Neuronal stem cell (in vitro differentiated cells): ENCODE measurements around the gene BCCIP.

Source experiments
- DNase-seq: peaks from one replicate; pipeline ENCODE4 v3.0.0-alpha.2; 2013; ENCODE audit warnings: low spot score
- H2AFZ ChIP-seq: one replicate; pipeline ENCODE4 v1.6.1; 2013; ENCODE audit warnings: mild to moderate bottlenecking, low read length, inconsistent platforms
- H2AK5ac ChIP-seq: 2 replicates; pipeline ENCODE4 v1.6.1; 2013; ENCODE audit warnings: low read depth, mild to moderate bottlenecking, inconsistent platforms, low read length, moderate library complexity, mixed read lengths
- H2BK120ac ChIP-seq: 2 replicates; pipeline ENCODE4 v1.6.1; 2013; ENCODE audit warnings: low read depth, mild to moderate bottlenecking, inconsistent platforms, low read length, moderate library complexity, mixed read lengths
- H2BK12ac ChIP-seq: one replicate; pipeline ENCODE4 v1.6.1; 2013; ENCODE audit warnings: low read length, inconsistent platforms
- H2BK15ac ChIP-seq: 2 replicates; pipeline ENCODE4 v1.6.1; 2013; ENCODE audit warnings: mild to moderate bottlenecking, low read length, inconsistent platforms, mixed read lengths
- H2BK5ac ChIP-seq: one replicate; pipeline ENCODE4 v1.6.1; 2013; ENCODE audit warnings: inconsistent platforms, mild to moderate bottlenecking, low read length, moderate library complexity
- H3K14ac ChIP-seq: one replicate; pipeline ENCODE4 v1.6.1; 2013; ENCODE audit warnings: low read length, inconsistent platforms
- H3K18ac ChIP-seq: 2 replicates; pipeline ENCODE4 v1.6.1; 2013; ENCODE audit warnings: low read length, inconsistent platforms
- H3K23ac ChIP-seq: 2 replicates; pipeline ENCODE4 v1.6.1; 2013; ENCODE audit warnings: low read depth, mild to moderate bottlenecking, mixed read lengths, low read length, inconsistent platforms; ENCODE audit not compliant: poor library complexity
- H3K27ac ChIP-seq: replicated peaks from 3 replicates; pipeline ENCODE4 v1.5.1; 2013; ENCODE audit warnings: low read length, inconsistent platforms
- H3K27me3 ChIP-seq, 3 experiments: 2 replicates each; pipeline ENCODE4 v1.6.1; 2013; ENCODE audit warnings: low read length in 3 of 3, mild to moderate bottlenecking in 2 of 3, inconsistent platforms in 1 of 3, low read depth in 1 of 3, mixed read lengths in 1 of 3, moderate library complexity in 1 of 3; ENCODE audit not compliant: control insufficient read depth in 3 of 3, insufficient read depth in 3 of 3
- H3K36me3 ChIP-seq, 2 donors: replicated peaks in 1 of 2; 2 replicates each; pipeline ENCODE4 v1.6.1; 2013; ENCODE audit warnings: low read length in 2 of 2; ENCODE audit not compliant: control insufficient read depth in 2 of 2, insufficient read depth in 2 of 2
- H3K4ac ChIP-seq: 2 replicates; pipeline ENCODE4 v1.6.1; 2013; ENCODE audit warnings: inconsistent platforms, mild to moderate bottlenecking, low read length, moderate library complexity
- H3K4me1 ChIP-seq, 2 donors: 1 replicate in 1 of 2; 2 replicates in 1 of 2; pipeline ENCODE4 v1.6.1; 2013; ENCODE audit warnings: low read length in 2 of 2, low read depth in 1 of 2; ENCODE audit not compliant: control insufficient read depth in 2 of 2, insufficient read depth in 1 of 2
- H3K4me2 ChIP-seq: one replicate; pipeline ENCODE4 v1.6.1; 2013; ENCODE audit warnings: mild to moderate bottlenecking, low read length, inconsistent platforms; ENCODE audit not compliant: insufficient read depth, poor library complexity, severe bottlenecking
- H3K4me3 ChIP-seq, 2 donors: 2 replicates each; pipeline ENCODE4 v1.5.1; 2013; ENCODE audit warnings: low read length in 2 of 2, mild to moderate bottlenecking in 2 of 2, inconsistent platforms in 1 of 2, moderate library complexity in 1 of 2
- H3K79me1 ChIP-seq: one replicate; pipeline ENCODE4 v1.6.1; 2013; ENCODE audit warnings: low read depth, mild to moderate bottlenecking, inconsistent platforms, low read length, moderate library complexity
- H3K9ac ChIP-seq: one replicate; pipeline ENCODE4 v1.6.1; 2013; ENCODE audit warnings: mild to moderate bottlenecking, low read depth, low read length, inconsistent platforms; ENCODE audit not compliant: poor library complexity
- H3K9me3 ChIP-seq, 2 donors: replicated peaks in 1 of 2; 2 replicates each; pipeline versions ENCODE3 to v1.6.1; 2013; ENCODE audit warnings: low read length in 2 of 2, mild to moderate bottlenecking in 2 of 2, inconsistent platforms in 1 of 2, low read depth in 1 of 2, mixed read lengths in 1 of 2, moderate library complexity in 1 of 2; ENCODE audit not compliant: control insufficient read depth in 2 of 2, insufficient read depth in 1 of 2
- H4K8ac ChIP-seq: one replicate; pipeline ENCODE4 v1.6.1; 2013; ENCODE audit warnings: low read depth, mild to moderate bottlenecking, inconsistent platforms, low read length, moderate library complexity
- H4K91ac ChIP-seq: one replicate; pipeline ENCODE4 v1.6.1; 2013; ENCODE audit warnings: low read length, low read depth, mild to moderate bottlenecking, inconsistent platforms; ENCODE audit not compliant: poor library complexity
- WGBS, 2 donors: extraction: QIAGEN DNeasy Blood & Tissue Kit; methylation state at CpG; one replicate each; pipeline ENCODE4 v1.1.7; 2013; ENCODE audit warnings: missing lambda C conversion rate in 2 of 2, mixed read lengths in 1 of 2; ENCODE audit not compliant: insufficient read length in 2 of 2, insufficient replicate concordance in 1 of 2; ENCODE audit errors: extremely low coverage in 2 of 2; 5-methylcytosine and 5-hydroxymethylcytosine counted together

BCCIP gene

DNA sequence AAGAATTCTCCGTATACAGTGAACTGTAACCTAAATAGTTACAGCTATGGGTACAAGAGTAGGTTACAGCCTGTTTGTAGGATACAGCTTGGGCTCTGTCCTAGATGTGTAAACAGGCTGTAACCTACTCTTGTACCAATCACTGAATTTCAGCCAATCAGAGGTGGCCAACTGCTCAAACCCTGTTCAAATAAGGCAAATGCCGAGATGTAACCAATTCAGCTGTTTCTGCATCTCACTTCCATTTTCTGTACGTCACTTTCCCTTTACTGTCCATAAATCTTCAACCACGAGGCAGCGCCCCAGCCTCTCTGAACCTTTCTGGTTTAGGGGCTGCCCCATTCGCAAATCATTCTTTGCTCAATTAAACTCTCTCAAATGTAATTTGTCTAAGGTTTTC, 39.4 kb upstream of the BCCIP start:
- Histone ChIP-seq H3K27ac (no peak overlapping the region), H2BK15ac (no peak overlapping the region), H3K27me3 (no peaks in the 10 kb centered on the region), H3K4ac (no peak overlapping the region), H3K14ac (no peak overlapping the region), H2AK5ac (no peak overlapping the region), H3K18ac (no peak overlapping the region), H3K23ac (no peak overlapping the region), H3K4me3 (no peak overlapping the region), H3K79me1 (no peaks in the 10 kb centered on the region), H2BK120ac (no peak overlapping the region), H3K4me2 (no peak overlapping the region), H3K4me1 (peaks cover 0 to 5% of the 10 kb centered on the region in 2 donors), H3K9me3 (peaks cover 0 to 3% of the 10 kb centered on the region in 2 donors), H3K9ac (no peak overlapping the region), H2AFZ (no peak overlapping the region), H4K8ac (no peak overlapping the region), H3K36me3 (peaks cover under 1 to 3% of the 10 kb centered on the region in 2 donors), H4K91ac (no peak overlapping the region), H2BK5ac (no peak overlapping the region), H2BK12ac (no peak overlapping the region)
- DNase-seq, result no peak
- no CpG with 5 or more reads among the region's 6 CpGs for WGBS, 2 donors

DNA sequence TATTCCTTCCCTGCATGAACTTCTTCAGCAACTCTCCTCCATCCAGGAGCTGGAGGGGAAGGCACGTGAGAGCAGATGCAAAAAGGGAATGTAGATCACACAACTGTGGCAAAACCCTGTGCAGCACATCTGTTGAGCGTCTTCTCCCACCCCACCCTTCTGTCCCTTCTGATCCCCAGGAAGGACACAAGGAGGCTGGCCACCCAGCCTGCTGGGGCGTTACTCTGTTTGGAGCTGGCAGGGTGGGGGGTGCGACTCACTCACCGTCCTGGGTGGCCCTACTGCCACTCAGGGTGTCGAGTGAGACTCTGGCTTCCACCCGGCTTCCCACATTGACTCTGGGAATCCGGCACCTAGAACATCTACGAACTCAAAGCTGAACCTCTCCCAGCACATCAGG, 37.6 kb upstream of the BCCIP start:
- Histone ChIP-seq H3K14ac (no peak overlapping the region), H4K91ac (no peak overlapping the region), H3K9ac (no peak overlapping the region), H3K27me3 (no peaks in the 10 kb centered on the region), H2AFZ (no peak overlapping the region), H4K8ac (no peak overlapping the region), H3K79me1 (no peaks in the 10 kb centered on the region), H2BK5ac (no peak overlapping the region), H3K36me3 (peaks cover 4 to 10% of the 10 kb centered on the region in 2 donors), H3K27ac (no peak overlapping the region), H3K18ac (no peak overlapping the region), H3K4me1 (peaks cover 0 to 5% of the 10 kb centered on the region in 2 donors), H3K23ac (no peak overlapping the region), H2BK12ac (no peak overlapping the region), H2AK5ac (no peak overlapping the region), H3K4me2 (no peak overlapping the region), H2BK15ac (no peak overlapping the region), H2BK120ac (no peak overlapping the region), H3K9me3 (no peaks in the 10 kb centered on the region), H3K4ac (no peak overlapping the region), H3K4me3 (no peak overlapping the region)
- DNase-seq, result no peak
- WGBS, 2 donors, result no CpG with 5 or more reads among the region's 9 CpGs

DNA sequence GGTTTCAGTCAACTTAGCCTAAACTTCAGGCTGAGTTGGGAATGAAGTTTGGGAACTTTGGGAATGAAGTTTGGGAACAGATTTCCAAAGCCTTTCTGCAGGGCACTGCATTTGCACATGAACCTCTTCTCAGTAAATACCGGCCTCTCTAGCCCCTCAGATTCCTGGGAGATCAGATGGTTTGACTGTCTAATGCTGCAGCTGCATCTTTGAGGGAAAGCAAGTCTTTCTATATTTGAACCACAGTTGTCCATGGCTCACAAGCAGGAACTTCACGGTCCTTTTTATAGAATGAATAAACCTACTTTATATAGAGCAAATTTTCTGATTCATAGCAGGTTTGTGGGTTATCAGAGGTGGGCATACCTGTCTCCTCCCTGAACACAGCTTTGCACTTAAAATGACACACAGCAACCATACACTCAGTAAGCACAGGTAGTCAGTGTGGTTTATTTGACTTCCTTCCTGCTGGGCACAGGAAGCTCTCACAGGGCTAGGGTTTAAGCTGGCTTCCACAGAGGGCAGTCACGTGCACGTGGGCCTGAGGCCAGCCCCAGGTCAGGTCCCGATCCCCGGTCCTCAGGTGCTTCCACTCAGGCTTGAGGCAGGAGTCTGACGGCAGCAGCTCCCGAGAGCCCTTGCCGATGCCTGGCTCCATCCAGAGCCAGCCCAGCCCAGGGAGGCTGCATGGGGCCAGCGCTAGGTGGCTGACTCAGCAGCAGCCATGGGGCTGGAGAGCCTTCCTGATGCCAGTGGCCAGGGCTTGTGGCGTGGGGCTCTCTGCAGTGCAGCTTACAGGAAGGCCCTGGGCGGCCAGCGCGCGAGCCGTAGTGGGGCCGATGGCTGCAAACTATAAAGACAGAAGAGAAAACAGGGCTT, 35.0 kb upstream of the BCCIP start:
- Histone ChIP-seq H3K79me1 (no peaks in the 10 kb centered on the region), H3K36me3 (peaks cover 10 to 28% of the 10 kb centered on the region in 2 donors)
- WGBS, 2 donors, result no CpG with 5 or more reads among the region's 17 CpGs

DNA sequence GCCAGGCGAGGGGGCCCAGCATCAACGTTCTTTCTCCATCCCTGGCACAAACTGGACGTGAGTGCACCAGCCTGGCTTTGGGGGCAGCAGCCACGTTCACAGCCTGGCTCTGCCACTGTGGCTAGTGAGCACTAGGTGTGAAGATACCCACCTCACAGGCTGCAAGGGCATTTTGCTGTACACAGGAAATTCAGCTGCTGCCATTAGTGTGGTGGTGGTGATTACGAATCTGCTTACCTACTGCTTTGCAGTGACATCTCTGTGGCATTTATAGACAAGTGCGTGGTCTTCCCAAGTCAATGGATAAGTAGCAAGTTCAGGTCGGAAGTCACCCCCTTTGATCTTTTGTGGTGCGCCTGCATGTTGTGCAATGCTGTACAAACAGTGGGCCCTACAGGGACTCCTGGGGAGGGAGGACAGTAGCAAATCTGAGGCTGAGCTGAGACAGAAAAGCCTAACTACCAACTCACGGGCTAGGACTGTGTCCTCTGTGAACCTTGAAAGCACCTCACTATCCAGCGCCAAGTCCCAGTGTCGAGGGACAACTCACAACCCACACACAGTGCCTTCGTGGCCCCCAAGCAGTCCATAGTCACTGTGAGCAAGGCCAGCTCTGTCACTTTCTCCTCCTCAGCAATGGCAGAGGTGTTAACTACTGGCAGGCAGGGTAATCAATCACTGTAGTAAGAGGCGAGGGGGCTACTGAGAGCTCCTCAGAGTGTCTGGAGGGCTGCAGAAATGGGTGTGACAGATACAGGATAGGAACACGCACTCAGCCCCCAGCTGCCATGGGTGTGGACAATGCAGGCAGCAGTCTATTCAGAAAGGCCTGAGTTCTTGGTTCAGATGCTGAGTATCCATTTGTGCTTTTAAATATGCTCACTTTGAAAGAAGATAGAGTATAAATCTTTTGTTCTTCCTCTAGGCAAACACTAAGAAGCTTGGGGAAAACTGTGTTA, 30.7 kb upstream of the BCCIP start:
- Histone ChIP-seq H3K4me3 (no peak overlapping the region), H4K91ac (no peak overlapping the region), H3K79me1 (no peaks in the 10 kb centered on the region), H3K36me3 (peaks cover 18 to 60% of the 10 kb centered on the region in 2 donors), H2BK120ac (no peak overlapping the region), H2BK15ac (no peak overlapping the region), H3K18ac (no peak overlapping the region), H3K23ac (no peak overlapping the region), H3K4me2 (no peak overlapping the region), H2BK5ac (no peak overlapping the region), H2BK12ac (no peak overlapping the region), H2AK5ac (no peak overlapping the region), H3K27me3 (no peaks in the 10 kb centered on the region), H4K8ac (no peak overlapping the region), H3K4ac (no peak overlapping the region), H2AFZ (no peak overlapping the region), H3K27ac (no peak overlapping the region), H3K4me1 (no peaks in the 10 kb centered on the region), H3K9me3 (no peaks in the 10 kb centered on the region), H3K9ac (no peak overlapping the region), H3K14ac (no peak overlapping the region)
- DNase-seq, result no peak
- no CpG with 5 or more reads among the region's 14 CpGs for WGBS, 2 donors

More for the DNA sequence above, 35.0 kb upstream of the BCCIP start:
- Histone ChIP-seq H3K4me1 (no peaks in the 10 kb centered on the region), H3K27me3 (no peaks in the 10 kb centered on the region), H3K18ac (no peak overlapping the region), H4K8ac (no peak overlapping the region), H2BK12ac (no peak overlapping the region), H2AFZ (no peak overlapping the region), H3K9ac (no peak overlapping the region), H3K27ac (no peak overlapping the region), H2BK5ac (no peak overlapping the region), H3K14ac (no peak overlapping the region), H3K4me3 (no peak overlapping the region), H3K23ac (no peak overlapping the region), H3K4ac (no peak overlapping the region), H3K4me2 (no peak overlapping the region), H2AK5ac (no peak overlapping the region), H4K91ac (no peak overlapping the region), H3K9me3 (no peaks in the 10 kb centered on the region), H2BK15ac (no peak overlapping the region), H2BK120ac (no peak overlapping the region)
- DNase-seq, result no peak
